Cerebellar cortex (tissue), 1 donor: ENCODE measurements around the gene BANK1.

Experiments
- DNase-seq: peaks from one replicate; pipeline ENCODE4 v3.0.0-alpha.2; 2015; ENCODE audit warnings: low spot score

BANK1 gene

DNA sequence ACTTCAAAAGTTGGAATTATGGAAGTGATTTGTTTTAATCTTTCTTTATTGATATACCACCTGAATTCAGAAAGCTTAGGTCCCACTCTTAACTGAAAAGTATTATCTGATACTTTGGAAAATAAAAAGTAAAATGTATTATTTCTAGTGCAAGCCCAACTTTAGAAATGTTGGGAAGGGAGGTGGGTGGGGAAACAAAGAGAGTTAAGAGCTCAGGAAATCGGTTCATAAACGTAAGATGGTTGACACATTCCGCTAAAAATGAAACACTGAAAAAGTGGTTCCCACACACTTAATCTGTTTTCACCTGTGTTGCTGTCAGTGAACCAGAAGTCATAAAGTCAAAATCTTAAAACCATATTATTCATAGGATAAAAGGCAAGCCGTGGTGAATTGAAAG, 237.4 kb downstream of the BANK1 start:
- no peak for DNase-seq

DNA sequence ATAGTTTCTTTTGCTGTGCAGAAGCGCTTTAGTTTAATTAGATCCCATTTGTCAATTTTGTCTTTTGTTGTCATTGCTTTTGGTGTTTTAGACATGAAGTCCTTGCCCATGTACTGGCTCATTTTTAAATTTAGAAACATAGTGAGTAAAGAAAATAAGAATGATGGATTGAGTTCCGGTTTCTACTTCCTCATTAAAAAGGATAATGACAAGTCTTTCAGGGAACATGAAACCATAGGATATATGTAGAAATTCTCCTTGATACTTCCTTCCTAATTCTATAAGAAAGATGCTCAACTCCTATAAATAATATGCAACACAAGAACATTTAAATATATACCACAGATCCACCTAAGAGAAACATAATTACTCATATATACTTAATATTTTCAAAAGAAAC, 240.9 kb downstream of the BANK1 start:
- no peak for DNase-seq

- DNase-seq: peak; percentile 11
Observed at GRCh38 chr4:102036016-102036415, 245.5 kb downstream of the BANK1 start.

DNA sequence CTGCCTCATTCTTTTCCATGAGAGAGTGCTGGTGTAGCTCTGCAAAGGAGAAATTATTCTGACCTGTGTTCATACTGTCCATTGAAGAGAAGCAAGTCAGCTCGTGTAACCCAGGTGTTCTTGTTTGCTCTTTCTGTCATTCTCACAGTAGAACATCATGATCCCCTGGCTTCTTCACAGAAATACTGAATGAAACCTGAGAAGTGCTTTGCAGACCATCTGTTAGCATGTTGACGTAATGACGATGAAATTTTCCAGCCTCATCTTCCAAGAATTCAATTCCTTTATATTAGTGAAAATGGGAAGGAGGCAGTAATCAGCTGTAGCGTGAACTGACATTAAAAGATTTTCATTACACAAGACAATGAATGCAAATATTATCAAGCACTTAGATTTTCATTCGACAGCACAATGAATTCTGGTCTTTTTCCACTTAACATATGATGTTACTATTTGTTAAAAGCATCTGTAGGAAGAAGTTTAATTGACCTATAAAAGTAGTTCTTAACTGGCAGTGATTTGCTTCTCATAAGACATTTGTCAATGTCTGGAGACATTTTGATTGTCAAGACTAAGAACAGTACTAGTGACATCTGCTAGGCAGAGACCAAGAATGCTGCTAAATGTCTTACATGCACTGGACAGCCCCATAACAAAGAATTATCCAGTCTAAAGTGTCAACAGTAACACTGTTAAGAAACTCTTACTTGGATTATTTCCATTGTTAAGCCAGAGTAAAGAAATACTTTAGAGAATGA, 246.3 kb downstream of the BANK1 start:
- DNase-seq: peak; percentile 97

DNA sequence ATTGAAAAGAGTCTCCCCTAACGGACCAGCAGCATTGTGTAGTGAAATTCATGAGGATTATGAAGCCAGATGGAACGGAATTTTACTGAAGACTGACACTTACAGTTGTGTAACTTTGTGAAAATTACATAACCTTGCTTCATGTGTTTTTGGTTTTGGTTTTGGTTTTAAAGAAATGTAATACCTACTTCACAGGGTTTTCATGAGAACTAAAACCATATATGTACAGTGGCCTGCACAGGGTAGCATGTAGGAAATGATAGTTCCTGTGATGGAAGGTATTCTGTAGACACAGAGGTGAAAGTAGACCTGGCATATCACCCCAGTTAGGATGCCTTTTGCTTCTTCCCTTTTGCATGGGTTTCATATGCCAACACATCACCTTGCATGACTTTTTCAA, 247.0 kb downstream of the BANK1 start:
- DNase-seq: peak; percentile 16

GRCh38 chr4:102042871-102043802, 252.6 kb downstream of the BANK1 start:
- DNase-seq: no peak

DNA sequence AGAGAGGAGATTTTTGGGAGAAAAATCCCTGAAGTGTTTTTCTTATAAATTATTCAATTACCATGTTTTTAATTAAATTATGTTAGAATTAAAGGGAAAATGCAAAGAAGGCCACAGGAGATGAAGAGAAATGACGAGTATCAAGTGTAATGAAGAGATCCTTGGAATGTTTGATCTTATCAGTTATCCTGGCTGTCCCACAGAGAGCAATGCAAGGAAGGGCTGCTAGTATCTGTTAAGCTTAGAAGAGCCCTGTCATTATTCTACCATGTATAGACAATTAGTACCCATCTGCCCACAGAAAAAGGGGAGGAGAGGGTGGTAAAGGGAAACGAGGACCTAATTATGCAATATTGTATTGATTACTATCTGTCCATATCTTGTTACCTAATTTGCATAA, 257.1 kb downstream of the BANK1 start:
- no peak for DNase-seq

DNA sequence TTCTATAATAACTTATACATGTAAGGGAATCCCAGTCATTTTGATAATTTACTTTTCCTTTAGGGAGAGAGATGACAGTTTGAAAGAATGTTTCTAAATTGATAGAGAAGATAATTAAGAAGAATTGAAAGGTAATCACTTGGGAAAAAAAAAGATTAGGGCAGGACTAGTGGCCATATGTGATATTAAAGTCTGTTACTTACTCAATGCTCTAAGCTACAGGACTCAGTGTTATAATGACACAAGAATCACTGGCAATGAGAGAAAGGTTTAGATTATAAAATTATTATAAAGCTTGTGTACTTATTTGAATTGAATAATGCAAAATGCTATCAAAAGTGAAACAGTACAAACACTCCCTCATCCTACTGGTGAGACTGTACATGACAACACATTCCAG, 265.3 kb downstream of the BANK1 start:
- no peak for DNase-seq

- DNase-seq: no peak
Observed at GRCh38 chr4:102057122-102057521, 266.6 kb downstream of the BANK1 start.

DNA sequence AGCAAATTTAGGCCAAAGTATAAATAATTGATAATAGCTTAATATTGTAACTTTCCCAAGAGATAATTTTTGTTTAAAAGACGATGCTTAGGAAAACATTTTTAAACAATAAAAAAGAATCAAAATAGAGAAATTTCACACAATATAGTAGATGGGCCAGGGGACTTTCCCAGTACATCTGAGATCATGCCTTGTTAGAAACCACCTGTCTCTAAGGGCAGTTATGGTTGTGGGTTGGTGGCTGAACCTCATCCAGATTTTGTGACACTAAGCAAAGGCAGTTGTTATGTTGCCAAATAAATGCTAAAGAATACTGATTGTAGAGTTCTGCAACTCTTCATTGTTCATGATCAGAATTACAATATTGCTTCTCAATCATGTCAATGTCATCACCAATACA, 270.6 kb downstream of the BANK1 start:
- DNase-seq: no peak

DNA sequence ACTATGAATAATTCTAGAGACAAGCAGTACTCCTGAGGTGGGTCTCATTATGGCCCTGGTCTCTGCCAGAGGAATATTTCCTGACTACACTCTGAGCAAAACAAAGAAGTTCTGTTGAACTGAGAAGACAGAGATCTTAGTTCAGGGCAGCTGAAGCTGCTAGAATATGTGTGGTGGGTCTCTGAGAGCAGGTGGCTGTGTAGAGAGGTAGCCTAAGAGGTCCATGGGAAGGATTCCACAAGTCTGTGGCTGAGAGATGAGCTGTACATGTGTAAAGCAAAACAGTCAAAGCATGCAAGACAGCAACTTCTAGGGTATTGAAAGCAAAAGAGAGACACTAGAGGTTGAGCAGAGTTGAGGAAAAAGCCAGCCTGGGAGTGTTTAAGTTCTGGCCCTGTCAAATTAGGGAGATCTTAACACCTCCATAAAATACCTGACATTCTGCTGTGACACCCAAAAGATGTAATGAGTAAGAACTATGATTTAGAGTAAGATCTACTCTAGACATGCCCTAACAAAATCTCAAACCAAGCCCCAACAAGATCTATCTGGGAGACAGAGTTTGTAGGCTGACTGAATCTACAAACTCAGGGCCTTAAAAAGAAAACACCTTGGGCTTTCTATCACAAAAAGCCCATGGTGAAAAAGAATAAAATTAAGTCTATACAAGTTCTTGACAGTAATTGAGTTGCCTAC, 274.4 kb downstream of the BANK1 start:
- DNase-seq: no peak

DNA sequence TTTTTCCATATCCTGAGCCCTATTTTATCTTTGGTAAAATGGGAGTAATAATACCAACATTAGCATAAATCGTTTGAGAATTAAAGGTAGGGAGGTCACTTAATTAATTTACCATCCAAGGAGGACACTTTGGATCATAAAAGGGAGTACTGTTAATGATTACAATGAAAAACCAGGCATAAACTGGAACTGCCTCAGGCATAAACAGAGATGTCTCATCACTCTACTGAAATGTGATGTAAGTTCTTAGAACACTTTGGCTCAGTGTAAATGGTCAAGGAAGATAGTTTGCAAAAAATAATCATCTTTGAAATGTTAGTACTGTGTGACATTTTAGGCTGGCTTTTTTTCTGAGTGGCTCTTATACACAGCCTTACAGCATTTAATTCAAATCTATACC, 286.1 kb downstream of the BANK1 start:
- DNase-seq: no peak

DNA sequence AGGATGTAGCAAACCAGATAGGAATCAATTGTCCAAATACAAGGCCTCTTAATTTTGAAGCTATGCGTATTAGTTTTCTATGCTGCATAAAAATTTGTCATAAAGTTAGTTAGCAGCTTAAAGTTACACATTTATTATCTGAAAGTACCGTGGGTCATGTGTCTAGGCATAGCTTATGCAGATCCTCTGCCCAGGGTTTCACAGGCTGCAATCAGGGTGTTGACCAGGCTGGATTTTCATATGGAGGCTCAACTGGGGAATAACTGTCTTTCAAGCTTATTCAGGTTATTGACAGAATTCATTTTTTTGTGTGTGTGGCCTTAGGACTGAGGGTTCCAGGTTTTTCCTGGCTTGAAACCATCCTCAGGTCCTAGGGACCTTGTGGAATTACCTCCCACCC, 289.7 kb downstream of the BANK1 start:
- DNase-seq: no peak

GRCh38 chr4:102089850-102090621, 299.5 kb downstream of the BANK1 start:
- DNase-seq: no peak

DNA sequence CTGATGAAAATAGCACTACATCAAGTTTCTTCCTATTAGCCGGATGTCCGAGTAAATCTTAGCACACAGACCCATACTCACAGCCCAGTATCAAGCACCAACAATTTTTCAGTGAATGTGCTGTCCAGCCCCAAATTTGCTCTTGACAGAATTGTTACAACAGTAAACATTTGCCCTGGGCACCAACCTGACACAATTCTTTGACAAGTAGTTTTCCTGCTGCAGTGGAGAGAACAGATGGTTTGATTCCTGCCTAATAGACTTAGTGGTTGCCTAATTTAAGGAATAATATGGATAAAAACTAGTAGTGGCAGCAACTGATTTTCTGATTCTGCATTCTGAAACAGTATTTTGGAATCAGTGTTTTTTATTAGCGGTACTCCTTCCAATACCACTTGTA, 301.1 kb downstream of the BANK1 start:
- DNase-seq: peak; percentile 54

DNA sequence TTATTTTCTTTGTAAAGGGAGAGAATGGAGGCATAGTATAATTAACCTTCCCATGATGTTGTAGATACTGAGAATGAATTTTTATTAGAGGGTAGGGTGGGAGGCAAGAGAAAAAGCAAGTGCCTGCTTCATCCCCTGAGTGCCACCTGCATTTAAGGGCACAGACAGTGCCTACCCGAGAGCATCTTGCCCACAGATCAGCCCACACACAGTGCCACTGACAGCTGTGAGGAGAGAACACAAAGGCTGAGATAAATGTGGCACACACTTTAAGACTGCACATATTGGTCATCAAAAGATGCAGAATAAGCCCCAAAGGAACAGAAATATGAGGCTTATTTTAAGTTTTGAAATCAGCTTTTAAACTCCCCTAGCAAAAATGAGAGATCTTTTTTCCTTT, 304.0 kb downstream of the BANK1 start:
- no peak for DNase-seq

DNA sequence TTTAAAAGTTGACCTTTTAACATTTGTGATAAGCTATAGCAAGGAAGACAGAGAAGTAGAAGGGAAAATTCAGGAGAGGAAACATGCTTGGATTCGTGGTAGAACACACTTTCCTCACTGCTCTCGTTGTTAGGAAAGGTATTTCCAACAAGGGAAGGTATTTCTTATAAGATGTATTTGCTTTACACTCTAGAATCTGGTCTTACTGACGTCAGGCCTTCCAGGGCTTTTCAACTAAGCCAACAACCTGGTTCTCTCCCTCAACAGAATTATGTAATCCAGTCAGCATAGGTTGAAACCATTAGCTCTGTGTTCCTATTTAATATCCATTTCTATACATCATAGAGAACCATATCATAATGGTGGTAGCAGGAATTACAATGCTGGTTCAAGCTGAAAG, 312.8 kb downstream of the BANK1 start:
- no peak for DNase-seq

DNA sequence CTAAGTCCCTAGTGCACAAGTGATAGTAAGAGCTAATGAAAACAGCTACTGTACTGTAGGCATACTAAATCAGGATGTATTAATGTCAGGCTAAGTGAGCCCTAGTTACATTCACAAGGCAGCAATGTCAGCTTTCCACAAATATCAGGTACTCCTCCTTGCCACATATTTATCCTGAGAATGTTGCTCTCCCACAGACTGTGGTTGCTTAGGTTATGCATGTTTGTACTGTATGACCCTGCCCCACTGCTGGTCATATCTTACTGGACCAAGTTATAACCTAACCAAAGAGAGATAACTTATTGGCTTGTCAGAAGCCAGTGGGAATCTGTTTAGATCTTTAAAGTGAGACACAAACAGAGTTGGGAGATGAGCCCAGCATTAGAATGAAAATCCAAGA, 313.7 kb downstream of the BANK1 start:
- DNase-seq: no peak

DNA sequence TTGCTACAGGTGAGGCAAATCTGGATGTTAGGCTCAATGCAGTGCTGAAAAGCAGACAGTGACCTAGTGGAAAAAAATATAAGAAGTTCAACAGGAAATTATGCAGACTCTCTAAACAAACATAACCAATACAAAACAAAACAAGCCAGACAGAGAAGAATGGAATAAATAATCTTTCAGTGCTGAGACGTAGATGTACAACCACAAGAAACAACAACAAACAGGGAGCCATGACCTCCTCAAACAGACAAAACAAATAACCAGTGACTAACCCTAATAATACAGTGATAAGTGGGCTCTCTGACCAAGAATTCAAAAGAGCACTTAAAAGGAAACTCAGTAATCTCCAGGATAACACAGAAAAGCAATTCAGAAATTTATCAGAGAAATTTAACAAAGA, 315.5 kb downstream of the BANK1 start:
- no peak for DNase-seq

GRCh38 chr4:102114118-102114630, 323.6 kb downstream of the BANK1 start:
- peak; percentile 69 for DNase-seq

- peak; percentile 96 for DNase-seq
Observed at GRCh38 chr4:102116121-102116520, 325.6 kb downstream of the BANK1 start.

DNA sequence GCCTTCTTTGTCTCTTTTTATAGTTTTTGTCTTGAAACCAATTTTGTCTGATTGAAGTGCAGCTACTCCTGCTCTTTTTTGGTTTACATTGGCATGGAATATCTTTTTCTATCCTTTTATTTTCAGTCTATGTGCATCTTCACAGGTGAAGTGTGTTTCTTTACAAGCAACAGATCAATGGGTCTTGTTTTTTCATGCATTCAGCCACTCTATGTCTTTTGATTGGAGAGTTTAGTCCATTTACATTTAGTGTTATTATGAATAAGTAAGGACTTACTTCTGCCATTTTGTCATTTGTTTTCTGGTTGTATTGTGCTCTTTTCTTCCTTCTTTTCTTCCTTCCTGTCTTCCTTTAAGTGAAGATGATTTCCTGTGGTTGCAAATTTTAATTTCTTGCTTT, 330.3 kb downstream of the BANK1 start:
- DNase-seq: no peak
